Left ventricle myocardium inferior (tissue), 1 donor: Measurements from ENCODE around the gene TXNRD2. TPM values are rescaled to one million over a fixed set of nuclear protein-coding genes. Genes with fewer than 3 reads are reported as not detected.

ENCODE experiments used
- DNase-seq: peaks from one replicate; pipeline ENCODE4 v3.0.0-alpha.2; 2020
- H3K27ac ChIP-seq: fragments of 200-600 bp; replicated peaks from 2 replicates; pipeline ENCODE4 v1.8.0; 2021
- H3K27me3 ChIP-seq: fragments of 200-600 bp; 2 replicates; pipeline ENCODE4 v1.8.0; 2021; ENCODE audit warnings: low read depth
- H3K36me3 ChIP-seq: fragments of 200-600 bp; 2 replicates; pipeline ENCODE4 v1.8.0; 2021
- H3K4me1 ChIP-seq: fragments of 200-600 bp; 2 replicates; pipeline ENCODE4 v1.8.0; 2021
- H3K4me3 ChIP-seq: fragments of 200-600 bp; 2 replicates; pipeline ENCODE4 v1.8.0; 2021; ENCODE audit warnings: mild to moderate bottlenecking, moderate library complexity
- H3K9me3 ChIP-seq: fragments of 200-600 bp; replicated peaks from 2 replicates; pipeline ENCODE4 v1.8.0; 2021
- CTCF ChIP-seq: fragments of 200-600 bp; IDR thresholded peaks from 2 replicates; pipeline ENCODE4 v1.8.0; 2021; ENCODE audit warnings: antibody characterized with exemption, mild to moderate bottlenecking, borderline replicate concordance
- intact Hi-C: fragments of 100-400 bp; cut with micrococcal nuclease; formaldehyde crosslinking; loops from one replicate; pipeline ENCODE4 v1.11.0; 2022
- total RNA-seq: library from RNA; stranded (reverse); fragmentation: NEBNext Ultra II Directional; extraction: Animal tissue kit (Norgen Biotek cat#: 25700); gene quantifications from one replicate; pipeline ENCODE4 v1.2.1, GENCODE V29; 2021
- donor health status: DM: no; HTN: yes; CAD: no; lungs with severe emphysema.

The TXNRD2 gene
- total RNA-seq, 1 donor from 2014 or later: 35.2 TPM

- H3K4me1 ChIP-seq: peaks cover 73% of the 10 kb centered on the region
- peaks cover 10% of the 10 kb centered on the region for H3K36me3 ChIP-seq
- peak overlapping the region; percentile 94 for H3K27ac ChIP-seq
- no peak for TF ChIP-seq CTCF
- H3K27me3 ChIP-seq: no peaks in the 10 kb centered on the region
- no peak for DNase-seq
- no peaks in the 10 kb centered on the region for H3K9me3 ChIP-seq
- peak overlapping the region; percentile 94 for H3K4me3 ChIP-seq
- intact Hi-C loops: no loop called here
Measured at GRCh38 chr22:19986011-19986409, 44.4 kb upstream of the TXNRD2 start.

GRCh38 chr22:19984851-19985811, 43.5 kb upstream of the TXNRD2 start:
- H3K4me3 ChIP-seq: peak overlapping the region; percentile 94
- TF ChIP-seq CTCF: no peak
- peaks cover 19% of the 10 kb centered on the region for H3K36me3 ChIP-seq
- H3K27ac ChIP-seq: peak overlapping the region; percentile 94
- peaks cover 66% of the 10 kb centered on the region for H3K4me1 ChIP-seq
- no peak for DNase-seq
- H3K27me3 ChIP-seq: no peaks in the 10 kb centered on the region
- intact Hi-C loops: no loop called here
- H3K9me3 ChIP-seq: no peaks in the 10 kb centered on the region

- Histone ChIP-seq H3K4me3 (peak overlapping the region; percentile 94), H3K4me1 (peaks cover 66% of the 10 kb centered on the region), H3K27me3 (no peaks in the 10 kb centered on the region), H3K27ac (peak overlapping the region; percentile 94), H3K9me3 (no peaks in the 10 kb centered on the region), H3K36me3 (peaks cover 27% of the 10 kb centered on the region)
- peak; percentile 71 for DNase-seq
- intact Hi-C loops: no loop called here
- no peak for TF ChIP-seq CTCF
Measured at GRCh38 chr22:19984201-19984753, 42.7 kb upstream of the TXNRD2 start.

GRCh38 chr22:19983741-19984140, 42.1 kb upstream of the TXNRD2 start:
- intact Hi-C loops: no loop called here
- Histone ChIP-seq H3K4me1 (peaks cover 61% of the 10 kb centered on the region), H3K36me3 (peaks cover 33% of the 10 kb centered on the region), H3K27me3 (no peaks in the 10 kb centered on the region), H3K27ac (peak overlapping the region; percentile 94), H3K9me3 (no peaks in the 10 kb centered on the region), H3K4me3 (peak overlapping the region; percentile 30)
- no peak for DNase-seq
- no peak for TF ChIP-seq CTCF

GRCh38 chr22:19982991-19983578, 41.5 kb upstream of the TXNRD2 start:
- Histone ChIP-seq H3K36me3 (peaks cover 39% of the 10 kb centered on the region), H3K9me3 (no peaks in the 10 kb centered on the region), H3K4me1 (peaks cover 54% of the 10 kb centered on the region), H3K4me3 (no peak overlapping the region), H3K27me3 (no peaks in the 10 kb centered on the region), H3K27ac (peak overlapping the region; percentile 94)
- no peak for TF ChIP-seq CTCF
- no peak for DNase-seq
- intact Hi-C loops: no loop called here
